Measurements from ENCODE around the gene JMJD8.
A peak's percentile ranks its signal among the peaks of the same experiment; 100 is the strongest.

JMJD8 gene

DNA sequence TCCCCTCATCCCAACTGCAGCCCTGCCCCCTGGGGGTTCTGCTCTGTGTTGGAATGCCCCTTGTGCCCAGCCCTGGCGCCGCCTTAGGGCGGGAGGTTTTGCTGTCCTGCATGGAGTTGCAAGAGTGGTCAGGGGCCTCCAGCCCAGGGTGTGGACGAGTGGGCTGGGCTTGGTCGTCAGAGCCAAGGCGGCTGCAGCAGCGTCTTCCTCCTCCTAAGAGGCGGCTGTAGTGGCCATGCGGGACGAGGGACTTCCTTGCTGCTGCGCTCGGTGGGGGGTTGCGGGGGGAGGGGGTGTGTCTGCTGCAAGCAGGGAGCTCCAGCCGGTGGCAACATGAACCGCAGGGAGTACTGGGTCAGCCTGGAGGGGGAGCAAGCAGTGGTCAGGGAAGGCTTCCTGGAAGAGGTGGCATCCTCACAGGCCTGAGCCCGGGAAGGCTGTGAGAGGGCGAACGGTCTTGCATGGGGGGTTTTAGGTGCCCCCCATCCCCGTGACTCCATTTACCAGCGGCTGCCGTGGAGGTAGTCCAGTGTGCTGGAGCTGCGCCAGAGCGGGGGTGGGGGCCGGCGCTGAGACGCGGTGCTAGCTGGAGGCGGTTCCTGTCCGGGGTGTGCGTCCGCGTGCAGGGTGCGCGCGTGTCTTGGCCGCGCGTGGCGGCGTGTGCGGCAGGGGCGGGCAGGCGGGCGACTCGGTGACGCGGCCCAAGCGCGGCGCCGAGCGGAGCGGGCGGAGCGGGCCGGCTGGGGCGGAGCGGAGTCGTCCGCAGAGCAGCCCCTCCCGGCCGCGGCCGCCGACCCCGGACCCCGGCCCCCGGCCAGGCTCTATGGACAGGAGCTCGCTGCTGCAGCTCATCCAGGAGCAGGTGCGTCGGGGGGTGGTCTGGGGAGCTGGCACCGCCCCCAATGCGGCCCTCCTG, 8.9 kb downstream of the JMJD8 start, which contains the start of gene RHBDL1:
Gene RHBDL1, plus strand, starts transcription at position 704 of the 916 bp plus-strand sequence. Its CDS starts 120 bp downstream, at position 824.
- DNase-seq, result no peak

DNA sequence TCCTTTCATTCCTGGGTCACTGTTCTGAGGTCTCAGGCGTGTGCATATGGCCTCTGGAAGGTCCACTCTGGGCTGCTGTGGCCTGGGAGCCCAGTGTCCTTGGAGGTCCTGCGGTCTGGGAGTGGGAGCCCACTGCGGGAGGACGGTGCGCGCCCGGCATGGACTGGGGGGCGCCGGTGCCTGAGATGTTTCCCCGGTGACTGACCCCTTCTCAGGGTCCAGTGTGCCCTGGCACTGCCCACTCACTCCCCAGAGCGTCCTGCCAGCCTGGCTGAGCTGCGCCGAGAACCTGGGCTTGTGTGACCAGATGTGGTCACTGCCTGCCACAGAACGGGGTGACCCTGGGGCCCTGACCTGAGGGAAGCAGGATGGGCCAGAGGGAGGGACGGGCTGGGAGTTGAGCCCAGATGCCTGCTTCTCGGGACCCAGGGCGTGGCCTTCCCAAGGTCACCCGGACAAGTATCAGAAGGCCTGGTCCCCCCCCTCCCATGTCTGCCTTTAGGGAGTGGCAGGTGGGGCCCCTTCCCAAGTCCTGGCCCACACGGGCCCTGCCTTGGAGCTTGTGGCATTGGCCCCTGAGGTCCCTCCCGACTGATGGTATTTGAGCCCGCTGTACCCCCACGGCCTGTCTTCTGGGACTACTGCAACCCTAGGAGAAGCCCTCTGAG, 9.8 kb downstream of the JMJD8 start:
- no peak for DNase-seq

DNA sequence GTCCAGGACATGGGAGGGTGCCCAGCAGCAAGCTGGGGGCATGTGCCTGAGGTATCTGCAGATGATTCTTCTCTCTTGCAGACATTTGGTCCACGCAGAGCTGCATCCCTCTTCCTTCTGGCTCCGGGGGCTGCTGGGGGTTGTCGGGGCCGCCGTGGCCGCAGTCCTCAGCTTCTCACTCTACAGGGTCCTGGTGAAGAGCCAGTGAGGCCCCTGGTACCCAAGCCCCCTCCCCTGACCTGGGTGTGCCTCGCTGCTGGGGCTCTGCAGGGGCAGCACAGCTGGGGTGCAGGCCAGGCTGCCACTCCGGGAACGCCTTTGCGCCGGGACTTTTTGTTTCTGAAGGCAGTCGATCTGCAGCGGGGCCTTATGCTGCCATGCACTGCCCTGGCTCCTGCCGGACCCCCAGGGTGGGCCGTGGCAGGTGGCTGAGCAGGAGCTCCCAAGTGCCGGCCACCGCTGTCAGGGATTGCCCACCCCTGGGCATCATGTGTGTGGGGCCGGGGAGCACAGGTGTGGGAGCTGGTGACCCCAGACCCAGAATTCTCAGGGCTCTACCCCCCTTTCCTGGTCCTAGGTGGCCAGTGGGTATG, 10.6 kb downstream of the JMJD8 start:
- no peak for DNase-seq

DNA sequence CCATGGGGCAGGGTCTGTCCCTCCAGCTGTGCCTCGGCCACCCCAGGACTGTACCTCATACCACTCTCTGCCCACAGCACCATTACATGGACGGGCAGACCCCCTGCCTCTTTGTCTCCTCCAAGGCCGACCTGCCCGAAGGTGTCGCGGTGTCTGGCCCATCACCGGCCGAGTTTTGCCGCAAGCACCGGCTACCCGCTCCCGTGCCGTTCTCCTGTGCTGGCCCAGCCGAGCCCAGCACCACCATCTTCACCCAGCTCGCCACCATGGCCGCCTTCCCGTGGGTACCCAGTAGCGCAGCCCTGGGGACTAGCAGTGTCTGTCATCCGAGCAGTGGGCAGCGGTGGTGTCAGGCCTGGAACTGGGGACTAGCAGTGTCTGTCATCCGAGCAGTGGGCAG, 11.3 kb downstream of the JMJD8 start:
- no peak for DNase-seq

DNA sequence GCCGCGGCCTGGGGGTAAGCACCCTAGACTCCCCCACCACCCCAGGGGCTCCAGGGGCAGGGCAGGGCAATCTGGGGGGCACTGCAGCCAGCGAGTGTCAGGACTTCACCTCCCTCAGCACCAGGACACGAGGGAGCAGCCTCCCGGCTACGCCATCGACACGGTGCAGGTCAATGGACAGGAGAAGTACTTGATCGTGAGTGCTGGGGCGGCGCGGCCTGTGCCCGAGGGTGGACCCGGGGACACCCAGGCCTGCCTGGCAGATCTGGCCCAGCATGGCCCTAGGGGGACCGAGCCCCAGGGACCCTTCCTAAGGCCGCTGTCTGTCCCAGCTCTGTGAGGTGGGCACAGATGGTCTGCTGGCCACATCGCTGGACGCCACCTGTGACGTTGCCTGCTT, 11.8 kb downstream of the JMJD8 start:
- no peak for DNase-seq

DNA sequence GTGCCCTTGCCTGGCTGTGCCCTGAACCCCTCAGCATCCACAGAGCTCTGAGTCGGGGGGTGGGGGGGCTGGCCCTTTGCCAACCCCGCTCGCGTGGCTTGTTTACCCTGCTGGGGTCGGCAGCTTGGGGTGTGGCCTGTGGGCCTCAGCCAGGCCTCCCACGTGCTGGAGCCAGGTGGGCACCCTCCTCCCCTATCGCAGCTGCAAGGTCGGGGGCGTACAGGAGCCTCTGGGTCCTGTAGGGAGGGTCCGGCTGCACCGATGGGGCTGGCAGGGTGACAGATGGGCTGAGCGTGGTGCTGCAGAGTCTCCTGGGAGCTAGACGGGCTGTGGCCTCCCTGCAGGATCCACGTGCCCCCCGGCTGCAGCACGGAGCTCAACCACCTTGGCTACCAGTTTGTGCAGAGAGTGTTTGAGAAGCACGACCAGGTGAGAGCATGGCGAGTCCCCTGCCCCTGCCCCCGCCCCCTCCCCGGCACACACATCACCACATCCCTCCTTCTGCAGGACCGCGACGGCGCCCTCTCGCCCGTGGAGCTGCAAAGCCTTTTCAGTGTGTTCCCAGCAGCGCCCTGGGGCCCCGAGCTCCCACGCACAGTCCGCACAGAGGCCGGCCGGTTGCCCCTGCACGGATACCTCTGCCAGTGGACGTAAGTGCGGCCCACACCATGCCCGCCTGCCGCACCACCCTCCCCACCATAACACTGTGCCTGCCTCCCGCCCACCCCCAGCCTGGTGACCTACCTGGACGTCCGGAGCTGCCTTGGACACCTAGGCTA, 12.6 kb downstream of the JMJD8 start:
- DNase-seq, result no peak

DNA sequence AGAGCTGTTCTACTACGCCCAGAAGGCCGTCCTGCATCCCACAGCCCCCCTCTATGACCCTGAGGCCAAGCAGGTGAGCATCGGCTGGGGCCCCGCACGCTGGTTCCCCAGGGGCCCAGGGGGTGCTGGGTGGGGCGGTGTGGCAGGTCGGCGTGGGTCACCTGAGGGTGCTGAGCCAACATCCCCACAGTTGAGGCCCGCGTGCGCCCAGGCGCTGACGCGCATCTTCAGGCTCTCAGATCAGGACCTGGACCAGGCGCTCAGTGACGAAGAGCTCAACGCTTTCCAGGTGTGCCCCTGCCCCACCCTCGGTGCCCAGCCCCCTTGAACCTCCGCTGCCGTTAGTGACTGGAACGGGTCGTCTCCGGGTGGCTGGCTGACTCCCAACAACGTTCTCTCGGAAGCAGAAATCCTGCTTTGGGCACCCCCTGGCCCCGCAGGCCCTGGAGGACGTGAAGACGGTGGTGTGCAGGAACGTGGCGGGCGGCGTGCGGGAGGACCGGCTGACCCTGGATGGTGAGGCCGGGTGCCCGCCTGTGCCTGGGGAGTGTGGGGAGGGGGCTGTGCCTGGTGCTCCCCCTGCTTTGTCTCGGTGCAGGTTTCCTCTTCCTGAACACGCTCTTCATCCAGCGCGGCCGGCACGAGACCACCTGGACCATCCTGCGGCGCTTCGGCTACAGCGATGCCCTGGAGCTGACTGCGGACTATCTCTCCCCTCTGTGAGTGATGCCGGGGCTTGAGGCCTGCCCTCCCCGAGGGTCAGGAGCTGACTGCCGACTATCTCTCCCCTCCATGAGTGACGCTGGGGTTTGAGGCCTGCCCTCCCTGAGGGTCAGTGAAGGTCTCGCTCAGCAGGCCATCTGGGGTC, 13.4 kb downstream of the JMJD8 start:
- DNase-seq, result no peak

DNA sequence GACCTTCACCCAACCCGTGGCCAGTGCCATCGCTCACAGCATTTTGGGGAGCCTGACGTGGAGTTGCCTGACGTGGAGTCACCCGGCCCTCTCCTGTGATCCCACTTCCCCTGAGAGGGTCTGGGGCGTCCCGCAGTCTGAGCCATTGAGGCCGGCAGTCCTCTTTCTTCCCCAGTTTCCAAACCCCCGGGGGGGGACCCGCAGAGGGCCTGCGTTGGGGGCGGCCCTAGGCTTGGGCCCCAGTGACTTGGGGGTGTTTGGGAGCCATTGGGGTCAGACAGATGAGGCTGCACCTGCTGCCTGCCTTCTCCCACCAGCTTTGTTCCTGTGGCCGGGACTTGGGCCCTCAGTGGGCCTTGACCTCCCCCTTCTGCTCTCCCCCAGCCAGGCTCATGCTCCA, 14.5 kb downstream of the JMJD8 start:
- no peak for DNase-seq

DNA sequence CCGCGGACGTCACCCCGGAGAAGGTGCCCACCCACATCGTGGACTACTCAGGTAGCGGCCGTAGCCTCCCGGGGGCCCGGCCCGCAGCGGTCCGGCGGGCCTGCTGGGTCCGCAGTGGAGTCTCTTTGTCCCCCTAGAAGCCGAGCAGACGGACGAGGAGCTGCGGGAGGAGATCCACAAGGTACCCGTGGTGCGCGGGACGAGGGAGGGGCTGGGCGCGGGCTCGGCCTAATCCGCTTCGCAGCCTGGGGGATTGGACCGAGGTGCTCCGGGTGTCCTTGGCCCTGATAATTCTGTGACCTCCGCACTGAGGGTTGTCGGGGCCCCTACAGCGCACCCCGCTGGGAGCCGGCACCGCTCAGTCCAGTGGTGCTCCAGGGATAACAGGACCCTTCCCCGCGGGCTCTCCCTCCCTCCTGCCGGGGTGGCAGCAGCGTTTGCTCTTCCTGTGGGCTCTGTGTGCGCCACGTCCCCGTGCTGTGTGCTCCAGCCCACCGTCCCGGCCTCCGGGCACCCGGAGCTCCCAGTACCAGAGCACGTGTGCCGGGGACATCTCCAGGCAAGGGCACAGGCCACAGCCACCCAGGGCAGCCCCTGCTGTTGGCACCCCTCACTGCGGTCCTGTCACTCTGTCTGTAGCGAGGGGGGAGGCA, 15.5 kb downstream of the JMJD8 start:
- DNase-seq, result no peak

DNA sequence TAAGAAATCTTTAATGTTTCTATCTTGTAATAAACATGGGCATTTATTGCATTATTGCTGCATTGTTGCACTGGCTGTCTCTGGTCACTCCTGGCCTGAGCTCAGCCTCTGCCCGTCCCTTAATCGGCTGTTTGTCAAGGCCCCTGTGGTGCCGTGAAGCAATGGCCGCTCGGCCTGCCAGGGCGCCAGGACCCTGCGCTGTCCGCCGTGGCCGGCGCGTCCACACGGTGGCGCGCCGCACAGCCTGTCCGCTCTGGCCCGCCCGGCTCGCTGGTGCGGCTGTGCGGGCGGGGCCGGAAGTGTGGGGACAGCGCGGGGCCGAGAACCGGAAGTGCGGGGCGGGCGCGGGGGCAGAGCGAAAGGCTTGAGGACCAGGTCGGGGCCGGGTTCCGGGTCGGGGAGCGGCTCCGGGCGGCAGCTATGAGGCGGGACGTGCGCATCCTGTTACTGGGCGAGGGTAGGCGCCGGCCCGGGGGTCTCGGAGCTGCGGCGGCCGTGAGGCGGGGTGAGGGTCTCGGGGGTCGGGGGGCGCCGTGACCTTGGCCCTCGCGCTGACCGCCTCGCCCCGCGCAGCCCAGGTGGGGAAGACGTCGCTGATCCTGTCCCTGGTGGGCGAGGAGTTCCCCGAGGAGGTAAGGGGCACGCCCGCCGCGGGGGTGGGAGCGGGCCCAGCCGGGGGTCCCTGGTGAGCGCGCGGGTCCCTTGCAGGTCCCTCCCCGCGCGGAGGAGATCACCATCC, 16.2 kb downstream of the JMJD8 start, which contains the start of gene RHOT2:
Gene RHOT2, plus strand, starts transcription at position 353 of the 739 bp plus-strand sequence. Its CDS starts 68 bp downstream, at position 421.
- DNase-seq, result peak; percentile 72

DNA sequence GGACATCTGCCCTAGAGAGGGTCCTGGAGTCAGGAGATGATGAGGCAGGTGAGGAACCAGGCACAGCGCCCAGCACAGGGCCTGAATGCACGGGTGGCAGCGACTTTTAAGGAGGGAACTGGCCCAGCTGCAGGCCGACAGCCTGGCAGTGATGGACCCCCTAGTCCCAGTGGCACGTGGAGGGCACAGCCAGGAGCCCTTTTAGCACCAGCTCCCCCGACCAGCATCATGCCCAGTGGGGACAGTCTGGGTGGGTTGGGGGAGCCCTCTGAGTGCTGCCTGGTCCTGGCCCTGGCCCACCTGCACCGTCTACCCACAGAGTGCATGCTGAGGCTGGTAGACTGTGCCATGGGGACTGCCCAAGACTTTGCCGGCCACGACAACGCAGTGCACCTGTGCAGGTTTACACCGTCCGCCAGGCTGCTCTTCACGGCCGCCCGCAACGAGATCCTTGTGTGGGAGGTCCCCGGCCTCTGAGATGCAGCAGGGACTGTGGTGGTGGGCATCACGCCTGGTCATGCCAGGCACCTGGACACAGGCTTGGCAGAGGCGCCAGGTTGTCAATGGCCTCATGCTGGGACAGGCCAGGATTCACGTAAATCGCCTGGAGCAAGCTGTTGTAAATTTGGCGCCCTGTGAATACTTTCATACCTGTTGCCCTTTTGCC, 16.9 kb downstream of the JMJD8 start:
- no peak for DNase-seq

DNA sequence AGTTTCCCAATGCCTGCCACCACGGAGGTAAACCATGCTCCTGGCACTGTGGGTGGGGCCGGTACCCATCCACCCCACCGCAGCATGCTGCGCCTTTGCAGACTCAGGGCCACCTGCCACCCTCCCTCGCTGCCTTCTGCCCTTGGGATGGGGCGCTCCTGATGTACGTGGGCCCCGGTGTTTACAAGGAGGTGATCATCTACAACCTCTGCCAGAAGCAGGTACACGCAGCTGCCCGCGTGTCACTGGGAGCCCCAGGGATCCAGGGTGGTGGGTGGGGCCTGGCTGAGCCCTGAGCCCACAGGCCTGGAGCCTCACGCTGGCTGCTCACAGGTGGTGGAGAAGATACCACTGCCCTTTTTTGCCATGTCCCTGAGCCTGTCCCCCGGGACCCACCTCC, 17.6 kb downstream of the JMJD8 start:
- no peak for DNase-seq

DNA sequence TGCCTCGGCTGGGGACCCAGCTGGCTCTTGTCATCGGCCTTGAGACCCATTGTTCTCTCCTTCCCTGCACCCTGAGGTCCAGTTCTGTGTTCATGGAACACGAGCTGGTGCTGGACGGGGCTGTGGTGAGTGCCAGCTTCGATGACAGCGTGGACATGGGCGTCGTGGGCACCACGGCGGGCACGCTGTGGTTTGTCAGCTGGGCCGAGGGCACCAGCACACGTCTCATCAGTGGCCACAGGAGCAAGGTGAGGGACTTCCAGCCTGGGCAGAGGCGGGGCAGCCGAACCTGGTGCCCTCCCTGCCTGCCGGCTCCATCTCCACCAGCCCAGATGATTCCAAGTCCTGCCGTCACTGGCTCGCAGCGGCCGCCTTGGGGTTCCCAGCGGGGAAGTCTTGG, 21.5 kb downstream of the JMJD8 start:
- no peak for DNase-seq

DNA sequence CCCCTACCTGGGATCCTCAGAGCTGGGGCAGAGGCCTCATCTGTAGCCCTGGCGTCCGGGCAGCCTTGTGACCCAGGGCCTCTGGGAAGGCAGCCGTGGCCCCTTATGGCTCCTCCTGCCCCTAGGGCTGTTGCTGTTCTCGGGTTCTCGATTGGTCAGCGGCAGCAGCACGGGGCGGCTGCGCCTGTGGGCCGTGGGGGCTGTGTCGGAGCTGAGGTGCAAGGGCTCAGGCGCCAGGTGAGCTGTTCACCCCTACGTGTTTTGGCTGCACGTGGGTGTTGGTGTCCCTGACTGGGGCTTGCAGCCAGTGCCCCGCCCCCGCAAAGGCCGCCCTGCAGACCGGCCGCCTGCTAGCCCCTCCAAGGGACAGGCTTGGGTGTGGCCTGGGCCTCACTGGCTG, 22.0 kb downstream of the JMJD8 start:
- DNase-seq, result no peak

DNA sequence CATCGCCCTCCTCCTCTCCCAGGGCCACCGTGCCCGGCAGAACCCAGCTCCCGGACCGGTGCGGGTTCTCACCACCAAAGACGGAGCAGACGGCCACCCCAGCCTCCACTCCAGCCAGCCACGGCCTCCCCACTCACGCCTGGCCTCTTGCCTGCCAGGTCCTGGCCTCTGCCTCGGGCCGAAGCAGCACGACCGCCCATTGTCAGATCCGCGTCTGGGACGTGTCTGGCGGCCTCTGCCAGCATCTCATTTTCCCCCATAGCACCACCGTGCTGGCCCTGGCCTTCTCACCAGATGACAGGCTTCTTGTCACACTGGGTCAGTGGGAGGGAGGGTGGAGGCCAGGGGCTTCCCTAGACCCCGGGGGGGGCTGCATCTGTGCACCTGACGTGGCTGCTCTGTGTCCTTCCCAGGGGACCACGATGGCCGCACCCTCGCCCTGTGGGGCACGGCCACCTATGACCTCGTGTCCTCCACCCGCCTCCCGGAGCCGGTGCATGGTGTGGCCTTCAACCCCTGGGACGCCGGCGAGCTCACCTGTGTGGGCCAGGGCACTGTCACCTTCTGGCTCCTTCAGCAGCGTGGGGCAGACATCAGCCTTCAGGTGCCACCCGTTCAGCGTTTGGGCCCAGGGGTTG, 22.8 kb downstream of the JMJD8 start:
- no peak for DNase-seq

DNA sequence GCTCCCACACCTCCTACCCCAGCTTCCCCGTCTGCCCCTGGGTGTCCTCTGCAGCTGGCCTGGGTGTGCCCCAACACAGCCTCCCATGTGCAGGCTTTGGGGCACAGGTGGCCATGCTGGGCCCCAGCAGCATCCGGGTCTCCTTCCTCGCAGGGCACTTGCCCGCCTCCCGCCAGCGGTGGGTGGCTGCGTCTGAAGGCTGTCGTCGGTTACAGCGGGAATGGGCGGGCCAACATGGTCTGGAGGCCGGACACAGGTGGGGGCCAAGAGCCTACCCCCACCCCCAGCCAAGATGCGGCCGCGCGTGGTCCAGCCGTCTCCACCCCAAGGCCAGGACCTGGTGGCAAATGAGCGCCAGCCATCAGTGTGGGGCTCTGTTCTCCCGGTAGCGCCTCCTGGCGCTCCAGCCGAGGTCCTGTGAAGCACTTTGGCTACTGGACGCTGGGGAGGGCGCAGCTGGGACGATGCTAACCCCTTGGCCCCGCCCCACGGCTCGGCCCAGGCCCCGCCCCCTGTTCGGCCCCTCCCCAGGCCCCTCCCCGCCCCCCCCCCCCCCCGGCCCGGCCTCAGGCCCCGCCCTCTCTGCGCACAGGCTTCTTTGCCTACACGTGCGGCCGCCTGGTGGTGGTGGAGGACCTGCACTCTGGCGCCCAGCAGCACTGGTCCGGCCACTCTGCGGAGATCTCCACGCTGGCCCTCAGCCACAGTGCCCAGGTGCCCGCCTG, 23.5 kb downstream of the JMJD8 start:
- DNase-seq, result peak; percentile 48

DNA sequence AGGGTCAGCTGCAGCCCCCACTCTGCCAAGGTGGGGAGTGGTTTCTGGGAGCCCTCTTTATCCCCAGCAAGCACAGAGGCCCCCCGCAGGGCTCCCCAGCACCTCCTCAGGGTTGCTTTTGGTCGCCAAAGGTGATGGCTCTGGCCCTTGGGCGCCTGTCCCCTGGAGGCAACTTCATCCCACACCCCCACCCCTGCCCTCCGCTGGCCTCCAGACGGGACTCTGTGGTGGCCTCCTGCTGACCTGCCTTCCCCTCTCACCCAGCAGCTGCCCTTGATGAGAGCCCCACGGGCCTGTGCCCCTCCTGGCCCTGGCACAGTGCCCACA, 24.0 kb downstream of the JMJD8 start:
- no peak for DNase-seq

DNA sequence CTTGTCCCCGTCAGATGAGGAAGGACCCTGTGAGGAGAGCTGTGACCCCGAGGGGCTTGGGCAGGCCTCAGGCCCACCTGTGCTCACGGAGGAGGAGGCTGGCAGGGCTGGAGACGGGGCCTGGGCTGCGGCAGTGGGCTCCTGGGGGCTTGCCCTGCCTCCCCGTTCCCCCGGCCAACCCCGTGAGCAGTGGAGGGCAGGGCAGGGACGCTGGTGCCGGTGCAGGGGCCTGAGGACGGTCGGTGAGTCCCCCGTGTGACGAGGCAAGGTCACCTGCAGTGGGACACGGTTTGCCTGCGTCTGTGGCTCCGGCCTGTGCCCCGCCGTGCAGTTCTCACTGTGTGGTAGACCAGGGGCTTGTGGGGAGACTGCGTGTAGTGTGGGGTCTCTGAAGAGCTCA, 24.5 kb downstream of the JMJD8 start:
- no peak for DNase-seq
